ENCODE measurements around the gene ADAMTS9. TPM values are rescaled to one million over a fixed set of nuclear protein-coding genes. Genes with fewer than 3 reads are reported as not detected.

Gene ADAMTS9
- polyA plus RNA-seq, 2 of the 4 experiments (the other 2 are of a cell fraction), result 0.34 to 1.1 TPM

DNA sequence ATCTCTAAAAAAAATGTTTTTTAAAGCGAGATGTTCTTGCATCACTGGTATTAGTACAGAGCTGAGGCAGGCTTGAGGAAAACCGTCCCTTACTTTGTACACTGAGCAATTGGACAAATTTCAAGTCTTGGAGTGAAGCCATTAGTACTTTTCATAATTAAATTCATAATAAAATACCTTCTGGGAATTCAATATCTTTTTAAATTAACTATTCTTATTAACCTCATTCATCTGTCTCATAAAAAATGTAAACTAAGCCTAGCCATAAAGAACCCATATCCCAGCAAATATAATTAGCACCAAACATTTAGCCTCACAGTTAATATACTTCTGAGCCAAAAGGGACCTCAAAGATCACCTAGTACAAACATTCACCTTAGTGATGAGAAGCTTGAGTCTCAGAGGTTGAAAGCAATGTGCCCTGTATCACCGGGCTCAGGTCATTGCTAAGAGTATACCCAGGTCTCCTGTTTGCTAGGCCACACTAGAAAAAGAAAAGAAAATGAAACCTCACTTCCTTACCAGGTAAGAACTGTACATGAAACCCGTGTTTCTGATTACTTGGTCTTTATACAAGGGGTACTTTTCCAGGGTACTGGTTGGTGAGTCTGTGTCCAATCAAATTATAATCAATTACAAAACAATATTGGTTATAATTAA, 192.5 kb downstream of the ADAMTS9 start:
- no peak for FAIRE-seq

DNA sequence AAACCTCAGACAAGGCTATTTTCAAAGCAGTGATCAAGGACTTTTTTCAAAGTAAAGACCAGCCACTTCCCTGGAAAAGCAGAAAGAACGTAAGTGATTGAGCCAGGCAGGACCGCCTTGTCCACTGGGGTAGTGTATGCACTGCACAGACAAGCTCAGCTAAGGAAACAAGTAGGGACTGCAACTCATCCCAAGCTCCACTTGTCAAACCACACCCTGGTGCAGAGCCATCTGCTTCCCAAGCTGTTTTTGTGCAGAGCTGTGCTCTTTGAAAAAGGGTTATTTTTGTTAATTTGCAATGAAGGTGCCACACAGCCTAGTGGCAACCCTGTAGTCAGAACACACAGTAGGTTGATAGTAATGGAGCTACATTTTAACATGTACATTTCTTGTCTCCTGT, 193.3 kb downstream of the ADAMTS9 start:
- Histone ChIP-seq H3K4me3 (no peak overlapping the region), H3K27ac (no peak overlapping the region), H3K9me3 (no peaks in the 10 kb centered on the region), H3K4me1 (no peaks in the 10 kb centered on the region), H3K4me2 (no peak overlapping the region)
- CTCF ChIA-PET, result interaction anchor here (0.6 to 2.1 kb wide), 2 partner anchors 10 to 76 kb away, joined by 3 to 10 read pairs; no protein-coding TSS in a partner anchor
- FAIRE-seq (no peak), DNase-seq (ENCODE audit: low read depth in 1 of 2, low spot score in 1 of 2) (no peak), ATAC-seq (no peak)
- POLR2A ChIA-PET, result no interaction called here
- no peak for TF ChIP-seq KDM1A (IDR thresholded peaks at IDR 0.05; ENCODE audit: low read depth)
- no peak for TF ChIP-seq NR3C1 (IDR thresholded peaks at IDR 0.05)
- no peak for TF ChIP-seq MAZ (IDR thresholded peaks at IDR 0.05; ENCODE audit: borderline replicate concordance, low read depth, low read length)
- 87% methylated on average over 2 of the region's 2 CpGs for WGBS (ENCODE audit: missing lambda C conversion rate)

More for the DNA sequence above, 192.5 kb downstream of the ADAMTS9 start:
- Histone ChIP-seq H3K4me2 (no peak overlapping the region), H3K4me3 (no peak overlapping the region), H3K27ac (no peak overlapping the region), H3K4me1 (no peaks in the 10 kb centered on the region), H3K9me3 (no peaks in the 10 kb centered on the region)
- DNase-seq (ENCODE audit: low read depth in 1 of 2, low spot score in 1 of 2), result no peak
- 36% methylated on average over 4 of the region's 4 CpGs for WGBS (ENCODE audit: missing lambda C conversion rate)
- ChIA-PET POLR2A (no interaction called here), CTCF (interaction anchor here (0.6 to 2.1 kb wide), 2 partner anchors 10 to 221 kb away, joined by 3 to 10 read pairs; no protein-coding TSS in a partner anchor)
- TF ChIP-seq, protein P1, sequence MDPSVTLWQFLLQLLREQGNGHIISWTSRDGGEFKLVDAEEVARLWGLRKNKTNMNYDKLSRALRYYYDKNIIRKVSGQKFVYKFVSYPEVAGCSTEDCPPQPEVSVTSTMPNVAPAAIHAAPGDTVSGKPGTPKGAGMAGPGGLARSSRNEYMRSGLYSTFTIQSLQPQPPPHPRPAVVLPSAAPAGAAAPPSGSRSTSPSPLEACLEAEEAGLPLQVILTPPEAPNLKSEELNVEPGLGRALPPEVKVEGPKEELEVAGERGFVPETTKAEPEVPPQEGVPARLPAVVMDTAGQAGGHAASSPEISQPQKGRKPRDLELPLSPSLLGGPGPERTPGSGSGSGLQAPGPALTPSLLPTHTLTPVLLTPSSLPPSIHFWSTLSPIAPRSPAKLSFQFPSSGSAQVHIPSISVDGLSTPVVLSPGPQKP (IDR thresholded peaks at IDR 0.05; ENCODE audit: low read depth, low read length), result no peak
- TF ChIP-seq TP53 (CRISPR knock-in tag; IDR thresholded peaks at IDR 0.05) (no peak), CBX8 (IDR thresholded peaks at IDR 0.05) (no peak), HOXB5 (CRISPR knock-in tag; IDR thresholded peaks at IDR 0.05) (no peak), CEBPB (IDR thresholded peaks at IDR 0.05) (no peak), TFCP2L1 (CRISPR knock-in tag; IDR thresholded peaks at IDR 0.05) (no peak), KDM1A (IDR thresholded peaks at IDR 0.05; ENCODE audit: low read depth) (no peak), SREBF2 (IDR thresholded peaks at IDR 0.05) (no peak), HDAC2 (IDR thresholded peaks at IDR 0.05) (no peak), RCOR1 (IDR thresholded peaks at IDR 0.05; ENCODE audit: low read depth, low read length) (no peak), PHF8 (IDR thresholded peaks at IDR 0.05; ENCODE audit: borderline replicate concordance, low read depth) (no peak), KDM5A (IDR thresholded peaks at IDR 0.05) (no peak), MAFK (IDR thresholded peaks at IDR 0.05; ENCODE audit: partially characterized antibody) (no peak), NR3C1 (IDR thresholded peaks at IDR 0.05) (no peak), BHLHE40 (IDR thresholded peaks at IDR 0.05; ENCODE audit: low read depth, low read length) (no peak), JUNB (IDR thresholded peaks at IDR 0.05) (no peak)
- TF ChIP-seq, protein P2, sequence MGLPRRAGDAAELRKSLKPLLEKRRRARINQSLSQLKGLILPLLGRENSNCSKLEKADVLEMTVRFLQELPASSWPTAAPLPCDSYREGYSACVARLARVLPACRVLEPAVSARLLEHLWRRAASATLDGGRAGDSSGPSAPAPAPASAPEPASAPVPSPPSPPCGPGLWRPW (IDR thresholded peaks at IDR 0.05), result no peak
- TF ChIP-seq, protein P3, sequence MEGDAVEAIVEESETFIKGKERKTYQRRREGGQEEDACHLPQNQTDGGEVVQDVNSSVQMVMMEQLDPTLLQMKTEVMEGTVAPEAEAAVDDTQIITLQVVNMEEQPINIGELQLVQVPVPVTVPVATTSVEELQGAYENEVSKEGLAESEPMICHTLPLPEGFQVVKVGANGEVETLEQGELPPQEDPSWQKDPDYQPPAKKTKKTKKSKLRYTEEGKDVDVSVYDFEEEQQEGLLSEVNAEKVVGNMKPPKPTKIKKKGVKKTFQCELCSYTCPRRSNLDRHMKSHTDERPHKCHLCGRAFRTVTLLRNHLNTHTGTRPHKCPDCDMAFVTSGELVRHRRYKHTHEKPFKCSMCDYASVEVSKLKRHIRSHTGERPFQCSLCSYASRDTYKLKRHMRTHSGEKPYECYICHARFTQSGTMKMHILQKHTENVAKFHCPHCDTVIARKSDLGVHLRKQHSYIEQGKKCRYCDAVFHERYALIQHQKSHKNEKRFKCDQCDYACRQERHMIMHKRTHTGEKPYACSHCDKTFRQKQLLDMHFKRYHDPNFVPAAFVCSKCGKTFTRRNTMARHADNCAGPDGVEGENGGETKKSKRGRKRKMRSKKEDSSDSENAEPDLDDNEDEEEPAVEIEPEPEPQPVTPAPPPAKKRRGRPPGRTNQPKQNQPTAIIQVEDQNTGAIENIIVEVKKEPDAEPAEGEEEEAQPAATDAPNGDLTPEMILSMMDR (IDR thresholded peaks at IDR 0.05), result no peak
- TF ChIP-seq, protein P4, sequence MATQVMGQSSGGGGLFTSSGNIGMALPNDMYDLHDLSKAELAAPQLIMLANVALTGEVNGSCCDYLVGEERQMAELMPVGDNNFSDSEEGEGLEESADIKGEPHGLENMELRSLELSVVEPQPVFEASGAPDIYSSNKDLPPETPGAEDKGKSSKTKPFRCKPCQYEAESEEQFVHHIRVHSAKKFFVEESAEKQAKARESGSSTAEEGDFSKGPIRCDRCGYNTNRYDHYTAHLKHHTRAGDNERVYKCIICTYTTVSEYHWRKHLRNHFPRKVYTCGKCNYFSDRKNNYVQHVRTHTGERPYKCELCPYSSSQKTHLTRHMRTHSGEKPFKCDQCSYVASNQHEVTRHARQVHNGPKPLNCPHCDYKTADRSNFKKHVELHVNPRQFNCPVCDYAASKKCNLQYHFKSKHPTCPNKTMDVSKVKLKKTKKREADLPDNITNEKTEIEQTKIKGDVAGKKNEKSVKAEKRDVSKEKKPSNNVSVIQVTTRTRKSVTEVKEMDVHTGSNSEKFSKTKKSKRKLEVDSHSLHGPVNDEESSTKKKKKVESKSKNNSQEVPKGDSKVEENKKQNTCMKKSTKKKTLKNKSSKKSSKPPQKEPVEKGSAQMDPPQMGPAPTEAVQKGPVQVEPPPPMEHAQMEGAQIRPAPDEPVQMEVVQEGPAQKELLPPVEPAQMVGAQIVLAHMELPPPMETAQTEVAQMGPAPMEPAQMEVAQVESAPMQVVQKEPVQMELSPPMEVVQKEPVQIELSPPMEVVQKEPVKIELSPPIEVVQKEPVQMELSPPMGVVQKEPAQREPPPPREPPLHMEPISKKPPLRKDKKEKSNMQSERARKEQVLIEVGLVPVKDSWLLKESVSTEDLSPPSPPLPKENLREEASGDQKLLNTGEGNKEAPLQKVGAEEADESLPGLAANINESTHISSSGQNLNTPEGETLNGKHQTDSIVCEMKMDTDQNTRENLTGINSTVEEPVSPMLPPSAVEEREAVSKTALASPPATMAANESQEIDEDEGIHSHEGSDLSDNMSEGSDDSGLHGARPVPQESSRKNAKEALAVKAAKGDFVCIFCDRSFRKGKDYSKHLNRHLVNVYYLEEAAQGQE (IDR thresholded peaks at IDR 0.05), result no peak
- TF ChIP-seq, protein P5, sequence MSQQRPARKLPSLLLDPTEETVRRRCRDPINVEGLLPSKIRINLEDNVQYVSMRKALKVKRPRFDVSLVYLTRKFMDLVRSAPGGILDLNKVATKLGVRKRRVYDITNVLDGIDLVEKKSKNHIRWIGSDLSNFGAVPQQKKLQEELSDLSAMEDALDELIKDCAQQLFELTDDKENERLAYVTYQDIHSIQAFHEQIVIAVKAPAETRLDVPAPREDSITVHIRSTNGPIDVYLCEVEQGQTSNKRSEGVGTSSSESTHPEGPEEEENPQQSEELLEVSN (IDR thresholded peaks at IDR 0.05; ENCODE audit: borderline replicate concordance, low read depth), result no peak
- no peak for ATAC-seq
